Uterus (tissue), 2 donors: ENCODE results near the gene NR6A1.

Source experiments
- POLR2A ChIP-seq, 2 donors: fragments of 450-650 bp; IDR thresholded peaks; one replicate each; pipeline ENCODE4 v1.6.1; 2016; ENCODE audit warnings: antibody characterized with exemption in 2 of 2, mild to moderate bottlenecking in 1 of 2, moderate library complexity in 1 of 2
- TF ChIP-seq, protein P1 (sequence below), 4 experiments: fragments of 200-600 bp in 2 of 4; fragments of 450-650 bp in 2 of 4; sonication (generic) in 2 of 4; IDR thresholded peaks; one replicate each; pipeline ENCODE4 v1.5.1; 2016 to 2019; ENCODE audit warnings: antibody characterized with exemption in 4 of 4, mild to moderate bottlenecking in 2 of 4, moderate library complexity in 1 of 4

DNA sequence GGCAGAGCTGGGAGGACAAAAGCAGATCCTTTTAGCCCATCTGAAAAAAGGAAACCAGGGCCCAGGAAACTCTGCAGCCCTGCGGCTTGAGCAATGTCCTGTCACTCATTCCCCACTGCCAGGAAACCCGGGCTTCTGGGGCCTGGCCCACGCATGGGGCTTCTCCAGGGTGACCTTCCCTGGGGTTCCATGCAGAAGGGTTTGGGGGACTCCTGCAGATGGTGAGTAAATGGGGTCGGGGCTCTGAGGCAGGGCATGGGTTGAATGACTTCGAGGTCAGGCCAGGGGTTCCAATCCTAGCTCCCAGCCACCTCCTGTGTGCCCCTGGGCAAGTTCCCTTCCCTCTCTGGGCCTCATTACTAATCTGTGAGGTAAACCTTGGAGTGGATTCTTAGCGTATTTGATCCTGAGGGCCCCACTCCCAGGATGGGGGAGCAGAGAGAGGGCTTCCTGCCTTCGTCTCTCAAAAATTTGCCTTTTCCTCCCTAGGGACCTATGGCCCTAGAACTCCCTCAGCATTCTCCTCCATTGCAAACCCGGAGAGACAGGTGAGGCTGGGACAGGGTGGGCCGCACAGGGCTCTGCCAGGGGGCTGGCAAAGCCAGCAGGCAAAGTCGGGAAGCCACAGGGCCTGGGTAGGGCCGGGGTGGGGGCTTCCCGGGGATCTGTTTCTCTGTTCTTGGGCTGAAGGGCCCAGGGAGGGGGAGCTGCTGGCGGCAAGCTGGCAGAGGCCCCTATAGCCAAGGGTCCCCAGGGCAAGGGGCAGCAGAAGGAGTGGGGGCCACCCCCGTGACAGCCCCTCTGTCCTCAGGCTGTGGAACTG, 295.0 kb downstream of the NR6A1 start:
- TF ChIP-seq, protein P1, sequence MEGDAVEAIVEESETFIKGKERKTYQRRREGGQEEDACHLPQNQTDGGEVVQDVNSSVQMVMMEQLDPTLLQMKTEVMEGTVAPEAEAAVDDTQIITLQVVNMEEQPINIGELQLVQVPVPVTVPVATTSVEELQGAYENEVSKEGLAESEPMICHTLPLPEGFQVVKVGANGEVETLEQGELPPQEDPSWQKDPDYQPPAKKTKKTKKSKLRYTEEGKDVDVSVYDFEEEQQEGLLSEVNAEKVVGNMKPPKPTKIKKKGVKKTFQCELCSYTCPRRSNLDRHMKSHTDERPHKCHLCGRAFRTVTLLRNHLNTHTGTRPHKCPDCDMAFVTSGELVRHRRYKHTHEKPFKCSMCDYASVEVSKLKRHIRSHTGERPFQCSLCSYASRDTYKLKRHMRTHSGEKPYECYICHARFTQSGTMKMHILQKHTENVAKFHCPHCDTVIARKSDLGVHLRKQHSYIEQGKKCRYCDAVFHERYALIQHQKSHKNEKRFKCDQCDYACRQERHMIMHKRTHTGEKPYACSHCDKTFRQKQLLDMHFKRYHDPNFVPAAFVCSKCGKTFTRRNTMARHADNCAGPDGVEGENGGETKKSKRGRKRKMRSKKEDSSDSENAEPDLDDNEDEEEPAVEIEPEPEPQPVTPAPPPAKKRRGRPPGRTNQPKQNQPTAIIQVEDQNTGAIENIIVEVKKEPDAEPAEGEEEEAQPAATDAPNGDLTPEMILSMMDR (IDR thresholded peaks at IDR 0.05) = no peak
- no peak for TF ChIP-seq POLR2A (IDR thresholded peaks at IDR 0.05)
